Skeletal muscle satellite cell (primary cell): ENCODE measurements around the gene LIN7B.

ENCODE experiments used
- H3K27me3 ChIP-seq: 2 replicates; pipeline ENCODE4 v1.7.0; 2013; ENCODE audit warnings: low read length; ENCODE audit not compliant: control insufficient read depth, insufficient read depth
- H3K36me3 ChIP-seq: 2 replicates; pipeline ENCODE4 v1.7.0; 2013; ENCODE audit warnings: mild to moderate bottlenecking, control low read depth, low read length; ENCODE audit not compliant: insufficient read depth
- H3K4me1 ChIP-seq: 2 replicates; pipeline ENCODE4 v1.7.0; 2013; ENCODE audit warnings: low read length; ENCODE audit not compliant: control insufficient read depth, insufficient read depth
- H3K4me2 ChIP-seq: 2 replicates; pipeline ENCODE4 v1.7.0; 2013; ENCODE audit warnings: mild to moderate bottlenecking, low read length
- H3K4me3 ChIP-seq: 2 replicates; pipeline ENCODE4 v1.7.0; 2013; ENCODE audit warnings: low read length
- H3K9ac ChIP-seq: 2 replicates; pipeline ENCODE4 v1.7.0; 2013; ENCODE audit warnings: mild to moderate bottlenecking, low read depth, low read length, moderate library complexity
- H3K9me3 ChIP-seq: replicated peaks from 2 replicates; pipeline ENCODE4 v1.7.0; 2013; ENCODE audit warnings: mild to moderate bottlenecking, control low read depth, low read length

The LIN7B gene

GRCh38 chr19:49081273-49081672 is 32.9 kb upstream of the LIN7B start:
- Histone ChIP-seq H3K27me3 (peaks cover 3% of the 10 kb centered on the region), H3K9ac (no peak overlapping the region)

GRCh38 chr19:49084206-49085019 is 29.8 kb upstream of the LIN7B start:
- Histone ChIP-seq H3K27me3 (peaks cover 3% of the 10 kb centered on the region), H3K4me2 (peak overlapping the region; percentile 100), H3K4me3 (peak overlapping the region; percentile 91), H3K36me3 (peaks cover 22% of the 10 kb centered on the region), H3K4me1 (peaks cover 17% of the 10 kb centered on the region), H3K9me3 (no peaks in the 10 kb centered on the region), H3K9ac (peak overlapping the region; percentile 93)

More at GRCh38 chr19:49081273-49081672, 32.9 kb upstream of the LIN7B start:
- peaks cover 5% of the 10 kb centered on the region for H3K4me1 ChIP-seq
- H3K4me3 ChIP-seq: no peak overlapping the region
- H3K9me3 ChIP-seq: no peaks in the 10 kb centered on the region
- peaks cover under 1% of the 10 kb centered on the region for H3K36me3 ChIP-seq
- no peak overlapping the region for H3K4me2 ChIP-seq

GRCh38 chr19:49085020-49085867 is 28.9 kb upstream of the LIN7B start, which contains the start of gene SNRNP70:
Gene SNRNP70, plus strand, starts transcription at chr19:49085451. Its CDS starts 964 bp downstream, at chr19:49086415.
- peaks cover 27% of the 10 kb centered on the region for H3K36me3 ChIP-seq
- H3K4me1 ChIP-seq: peaks cover 17% of the 10 kb centered on the region
- H3K27me3 ChIP-seq: peaks cover 3% of the 10 kb centered on the region

GRCh38 chr19:49085868-49086232 is 28.3 kb upstream of the LIN7B start:
- peaks cover 3% of the 10 kb centered on the region for H3K27me3 ChIP-seq
- peak overlapping the region; percentile 91 for H3K4me3 ChIP-seq
- H3K9me3 ChIP-seq: no peaks in the 10 kb centered on the region
- H3K4me2 ChIP-seq: peak overlapping the region; percentile 100
- peaks cover 17% of the 10 kb centered on the region for H3K4me1 ChIP-seq
- peaks cover 33% of the 10 kb centered on the region for H3K36me3 ChIP-seq
- H3K9ac ChIP-seq: peak overlapping the region; percentile 93

More at GRCh38 chr19:49085020-49085867, 28.9 kb upstream of the LIN7B start, which contains the start of gene SNRNP70:
- Histone ChIP-seq H3K9me3 (no peaks in the 10 kb centered on the region), H3K9ac (peak within 1 kb of the TSS; percentile 93), H3K4me3 (peak within 1 kb of the TSS; percentile 91), H3K4me2 (peak within 1 kb of the TSS; percentile 100)

GRCh38 chr19:49086296-49086695 is 27.9 kb upstream of the LIN7B start:
- Histone ChIP-seq H3K9ac (peak overlapping the region; percentile 93), H3K27me3 (peaks cover 3% of the 10 kb centered on the region), H3K9me3 (no peaks in the 10 kb centered on the region), H3K4me3 (peak overlapping the region; percentile 91), H3K4me1 (peaks cover 17% of the 10 kb centered on the region), H3K4me2 (peak overlapping the region; percentile 100), H3K36me3 (peaks cover 38% of the 10 kb centered on the region)

GRCh38 chr19:49091391-49092038 is 22.7 kb upstream of the LIN7B start:
- no peak overlapping the region for H3K4me2 ChIP-seq
- H3K27me3 ChIP-seq: no peaks in the 10 kb centered on the region
- H3K36me3 ChIP-seq: peaks cover 77% of the 10 kb centered on the region
- H3K9ac ChIP-seq: no peak overlapping the region
- H3K9me3 ChIP-seq: no peaks in the 10 kb centered on the region
- H3K4me3 ChIP-seq: no peak overlapping the region
- H3K4me1 ChIP-seq: peaks cover 24% of the 10 kb centered on the region

GRCh38 chr19:49092686-49093085 is 21.5 kb upstream of the LIN7B start:
- Histone ChIP-seq H3K4me2 (no peak overlapping the region), H3K27me3 (no peaks in the 10 kb centered on the region), H3K4me1 (peaks cover 14% of the 10 kb centered on the region), H3K4me3 (no peak overlapping the region), H3K36me3 (peaks cover 78% of the 10 kb centered on the region), H3K9ac (no peak overlapping the region), H3K9me3 (no peaks in the 10 kb centered on the region)

GRCh38 chr19:49094505-49095482 is 19.4 kb upstream of the LIN7B start:
- Histone ChIP-seq H3K4me2 (no peak overlapping the region), H3K9ac (no peak overlapping the region), H3K36me3 (peaks cover 85% of the 10 kb centered on the region), H3K4me1 (peaks cover 14% of the 10 kb centered on the region), H3K9me3 (no peaks in the 10 kb centered on the region), H3K4me3 (no peak overlapping the region), H3K27me3 (no peaks in the 10 kb centered on the region)

GRCh38 chr19:49097453-49098288 is 16.5 kb upstream of the LIN7B start:
- Histone ChIP-seq H3K4me1 (peaks cover 14% of the 10 kb centered on the region), H3K9ac (no peak overlapping the region), H3K36me3 (peaks cover 81% of the 10 kb centered on the region), H3K4me2 (no peak overlapping the region), H3K4me3 (no peak overlapping the region), H3K27me3 (no peaks in the 10 kb centered on the region), H3K9me3 (no peaks in the 10 kb centered on the region)

GRCh38 chr19:49098795-49099194 is 15.4 kb upstream of the LIN7B start:
- peaks cover 81% of the 10 kb centered on the region for H3K36me3 ChIP-seq
- H3K9ac ChIP-seq: no peak overlapping the region
- H3K4me1 ChIP-seq: peaks cover 13% of the 10 kb centered on the region
- H3K4me3 ChIP-seq: no peak overlapping the region
- H3K27me3 ChIP-seq: no peaks in the 10 kb centered on the region
- H3K4me2 ChIP-seq: no peak overlapping the region
- H3K9me3 ChIP-seq: no peaks in the 10 kb centered on the region
